GM12801 (cell line): ENCODE measurements around the gene ITGB5.

ENCODE experiments used
- TF ChIP-seq, protein P1 (sequence below): IDR thresholded peaks from one replicate; pipeline ENCODE4 v1.5.1; 2011; ENCODE audit warnings: control low read depth; ENCODE audit not compliant: insufficient read length; ENCODE audit errors: extremely low read depth

ITGB5 gene

DNA sequence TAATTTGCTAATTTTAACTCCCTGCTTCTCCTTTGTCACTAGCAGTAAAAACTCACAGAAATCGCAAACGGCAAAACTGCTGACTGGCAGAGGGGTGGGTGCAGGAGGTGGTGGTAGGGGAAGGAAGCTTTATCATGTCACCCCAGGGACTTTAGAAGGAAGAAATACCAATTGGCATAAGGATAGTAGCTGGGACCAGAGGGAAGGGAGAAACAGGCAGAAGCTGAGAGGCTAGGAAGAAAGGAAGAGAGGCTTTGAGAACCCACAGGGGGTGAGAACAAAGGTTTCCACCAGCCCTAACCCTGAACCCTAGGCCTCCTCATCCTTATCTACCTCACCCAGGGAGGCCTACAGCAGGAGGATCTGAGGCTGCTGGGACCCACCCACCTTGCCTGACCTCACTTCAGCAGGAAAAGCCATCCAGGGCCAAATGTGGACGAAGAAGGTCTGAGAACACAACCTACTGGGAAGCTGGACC is 10.7 kb downstream of the ITGB5 start:
- TF ChIP-seq, protein P1, sequence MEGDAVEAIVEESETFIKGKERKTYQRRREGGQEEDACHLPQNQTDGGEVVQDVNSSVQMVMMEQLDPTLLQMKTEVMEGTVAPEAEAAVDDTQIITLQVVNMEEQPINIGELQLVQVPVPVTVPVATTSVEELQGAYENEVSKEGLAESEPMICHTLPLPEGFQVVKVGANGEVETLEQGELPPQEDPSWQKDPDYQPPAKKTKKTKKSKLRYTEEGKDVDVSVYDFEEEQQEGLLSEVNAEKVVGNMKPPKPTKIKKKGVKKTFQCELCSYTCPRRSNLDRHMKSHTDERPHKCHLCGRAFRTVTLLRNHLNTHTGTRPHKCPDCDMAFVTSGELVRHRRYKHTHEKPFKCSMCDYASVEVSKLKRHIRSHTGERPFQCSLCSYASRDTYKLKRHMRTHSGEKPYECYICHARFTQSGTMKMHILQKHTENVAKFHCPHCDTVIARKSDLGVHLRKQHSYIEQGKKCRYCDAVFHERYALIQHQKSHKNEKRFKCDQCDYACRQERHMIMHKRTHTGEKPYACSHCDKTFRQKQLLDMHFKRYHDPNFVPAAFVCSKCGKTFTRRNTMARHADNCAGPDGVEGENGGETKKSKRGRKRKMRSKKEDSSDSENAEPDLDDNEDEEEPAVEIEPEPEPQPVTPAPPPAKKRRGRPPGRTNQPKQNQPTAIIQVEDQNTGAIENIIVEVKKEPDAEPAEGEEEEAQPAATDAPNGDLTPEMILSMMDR, result no peak

DNA sequence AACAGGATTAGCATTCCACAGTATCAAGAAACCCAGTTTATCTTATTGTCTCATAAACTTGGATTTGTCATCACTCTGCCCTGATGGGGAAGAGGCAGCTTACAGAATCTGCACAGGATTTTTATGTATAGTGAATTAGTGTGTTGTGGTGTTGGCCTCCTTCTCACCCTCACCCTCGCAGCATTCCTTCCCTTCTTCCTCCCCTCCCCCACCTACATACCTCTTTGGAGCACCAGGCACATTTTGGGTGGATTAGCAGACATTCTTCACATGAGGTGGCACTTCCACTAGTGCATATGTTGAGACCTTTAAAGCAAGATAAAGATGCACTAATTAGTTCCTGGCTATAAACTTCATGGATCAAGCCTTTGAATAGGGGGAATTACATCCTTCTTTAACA is 13.9 kb downstream of the ITGB5 start:
- TF ChIP-seq, protein P1, result no peak

DNA sequence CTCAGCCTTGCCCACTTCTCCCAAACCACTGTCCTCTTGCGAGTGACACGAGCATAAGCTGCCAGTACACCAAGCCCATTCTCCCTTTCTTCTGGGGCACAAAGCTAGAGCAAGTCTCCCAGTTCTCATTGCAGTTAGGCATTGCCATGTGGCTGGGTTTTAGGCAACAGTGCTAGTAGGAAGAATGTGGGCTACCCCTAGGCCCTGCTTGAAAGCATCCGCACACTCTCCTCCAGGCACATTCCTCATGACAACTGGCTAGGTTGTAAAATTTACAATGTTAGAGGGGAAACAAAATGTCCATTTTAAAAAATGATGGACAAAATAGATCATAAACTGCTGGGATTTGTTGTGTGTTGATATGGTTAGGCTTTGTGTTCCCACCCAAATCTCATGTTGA is 19.7 kb downstream of the ITGB5 start:
- TF ChIP-seq, protein P1, result no peak

DNA sequence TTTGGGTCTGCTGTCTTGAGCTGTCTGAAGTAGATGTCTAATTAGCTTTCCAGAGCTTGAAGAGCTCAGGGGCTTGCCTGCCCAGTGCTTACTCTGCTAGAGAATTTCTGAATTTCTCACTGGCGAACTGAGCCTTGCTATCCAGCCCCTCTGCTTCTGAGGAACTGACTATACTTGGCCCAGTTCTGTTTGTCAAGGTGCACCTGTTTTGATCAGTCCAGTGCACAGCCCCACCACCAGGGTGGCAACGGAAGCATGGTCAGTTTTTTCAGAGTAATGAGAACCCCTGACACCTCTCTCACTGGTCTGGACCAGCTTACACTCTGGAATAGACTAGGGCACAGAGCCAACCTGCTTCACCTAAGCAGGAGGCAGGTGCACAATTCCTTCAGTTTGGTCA is 25.2 kb downstream of the ITGB5 start:
- TF ChIP-seq, protein P1, result no peak

DNA sequence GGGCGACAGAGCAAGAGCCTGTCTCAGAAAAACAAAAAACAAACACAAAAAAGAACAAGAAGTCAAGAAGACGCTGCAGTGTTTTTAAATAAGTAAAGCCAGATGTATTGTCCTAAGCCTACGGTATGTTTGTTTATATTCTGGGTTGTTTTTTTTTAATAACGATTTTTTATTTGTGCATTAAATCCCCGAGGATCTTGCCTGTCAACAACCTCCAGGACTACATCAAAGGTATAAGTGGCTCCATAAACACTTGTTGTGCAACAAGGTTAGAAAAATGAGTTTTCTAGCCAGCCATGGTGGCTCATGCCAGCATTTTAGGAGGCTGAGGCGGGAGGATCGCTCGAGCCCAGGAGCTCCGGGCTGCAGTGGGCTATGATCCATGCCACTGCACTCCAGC is 26.1 kb downstream of the ITGB5 start:
- TF ChIP-seq, protein P1, result no peak

DNA sequence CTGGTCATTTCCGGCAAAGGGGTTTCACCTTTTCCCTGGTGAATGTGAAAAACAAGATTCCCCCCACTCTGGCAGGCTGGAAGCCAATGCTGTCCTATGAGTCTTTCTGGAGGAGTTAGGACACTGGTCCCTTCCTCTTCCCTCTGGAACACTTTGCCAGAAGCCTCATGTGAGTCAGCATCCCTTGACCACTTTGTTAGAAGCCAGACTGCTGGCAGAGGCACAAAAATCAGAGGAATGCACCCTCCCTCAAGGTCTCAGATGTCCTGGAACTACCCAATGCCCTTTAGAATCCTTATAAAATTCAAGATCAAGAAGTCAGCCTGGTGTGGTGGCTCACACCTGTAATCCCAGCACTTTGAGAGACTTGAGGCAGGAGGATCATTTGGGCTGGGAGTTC is 26.6 kb downstream of the ITGB5 start:
- TF ChIP-seq, protein P1, result no peak

DNA sequence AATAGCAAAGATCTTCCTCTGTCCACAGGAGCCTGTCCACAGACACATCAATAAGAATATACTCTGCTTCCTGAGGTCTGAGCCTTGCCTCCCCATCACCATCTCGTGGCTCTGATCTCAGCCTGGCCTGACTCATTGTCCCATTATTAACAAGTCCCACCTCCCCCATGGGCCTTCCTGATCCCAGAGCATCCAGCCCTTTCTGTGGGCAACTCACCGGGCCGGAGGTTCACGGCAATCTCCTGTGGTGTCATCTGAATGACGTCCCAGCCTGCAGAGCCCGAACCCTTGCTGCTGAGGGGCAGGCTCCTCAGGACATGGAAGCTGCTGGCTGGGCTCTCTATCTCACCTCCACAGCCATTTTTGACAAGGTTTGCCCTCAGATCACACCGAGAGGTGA is 28.1 kb downstream of the ITGB5 start:
- TF ChIP-seq, protein P1, result no peak

DNA sequence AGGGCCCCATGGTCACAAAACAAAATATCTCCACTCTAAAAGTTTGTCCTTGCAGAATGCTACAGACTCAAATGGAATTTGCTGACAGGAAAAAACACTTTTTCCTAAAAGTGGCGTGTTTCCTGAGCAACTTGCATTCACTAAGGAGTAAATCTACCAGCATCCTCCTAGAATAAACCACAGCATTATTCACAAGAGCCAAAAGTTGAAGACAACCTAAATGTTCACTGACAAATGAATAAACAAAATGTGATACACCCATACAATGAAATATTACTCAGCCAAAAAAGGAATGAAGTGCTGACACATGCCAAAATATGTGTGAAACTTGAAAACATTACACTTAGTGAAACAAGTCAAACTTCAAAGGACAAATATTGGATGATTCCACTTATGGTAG is 28.9 kb downstream of the ITGB5 start:
- TF ChIP-seq, protein P1, result no peak
